Neural progenitor cell (in vitro differentiated cells): Measurements from ENCODE around the gene SCT.
"Not testable (repeated sequence)": the region's sequence is repeated elsewhere in the genome, so short reads cannot be mapped to it uniquely, and the experiment has no call there.

Experiments
- CTCF ChIP-seq: fragments of 200-600 bp; sonication (generic); IDR thresholded peaks from 2 replicates; pipeline ENCODE4 v1.5.1; 2017; ENCODE audit warnings: antibody characterized with exemption, mild to moderate bottlenecking
- EZH2 ChIP-seq: fragments of 200-600 bp; sonication (generic); IDR thresholded peaks from 2 replicates; pipeline ENCODE4 v1.6.1; 2017; ENCODE audit warnings: antibody characterized with exemption, mild to moderate bottlenecking, moderate library complexity
- EZH2phosphoT487 ChIP-seq: fragments of 200-600 bp; sonication (generic); IDR thresholded peaks from 2 replicates; pipeline ENCODE4 v1.6.1; 2017; ENCODE audit warnings: antibody characterized with exemption

GRCh38 chr11:654444-654843 is 27.5 kb upstream of the SCT start:
- TF ChIP-seq CTCF, EZH2, EZH2phosphoT487: not testable (repeated sequence)
